Measurements from ENCODE around the gene PRKACG.

GRCh38 chr9:68997666-68998065 is 16.2 kb downstream of the PRKACG start:
- TF ChIP-seq POLR2AphosphoS5 (IDR thresholded peaks at IDR 0.05; ENCODE audit: low read depth, low read length) = no peak
- TF ChIP-seq, protein P1, sequence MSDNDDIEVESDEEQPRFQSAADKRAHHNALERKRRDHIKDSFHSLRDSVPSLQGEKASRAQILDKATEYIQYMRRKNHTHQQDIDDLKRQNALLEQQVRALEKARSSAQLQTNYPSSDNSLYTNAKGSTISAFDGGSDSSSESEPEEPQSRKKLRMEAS (IDR thresholded peaks at IDR 0.05) = no peak
- TF ChIP-seq, protein P2, sequence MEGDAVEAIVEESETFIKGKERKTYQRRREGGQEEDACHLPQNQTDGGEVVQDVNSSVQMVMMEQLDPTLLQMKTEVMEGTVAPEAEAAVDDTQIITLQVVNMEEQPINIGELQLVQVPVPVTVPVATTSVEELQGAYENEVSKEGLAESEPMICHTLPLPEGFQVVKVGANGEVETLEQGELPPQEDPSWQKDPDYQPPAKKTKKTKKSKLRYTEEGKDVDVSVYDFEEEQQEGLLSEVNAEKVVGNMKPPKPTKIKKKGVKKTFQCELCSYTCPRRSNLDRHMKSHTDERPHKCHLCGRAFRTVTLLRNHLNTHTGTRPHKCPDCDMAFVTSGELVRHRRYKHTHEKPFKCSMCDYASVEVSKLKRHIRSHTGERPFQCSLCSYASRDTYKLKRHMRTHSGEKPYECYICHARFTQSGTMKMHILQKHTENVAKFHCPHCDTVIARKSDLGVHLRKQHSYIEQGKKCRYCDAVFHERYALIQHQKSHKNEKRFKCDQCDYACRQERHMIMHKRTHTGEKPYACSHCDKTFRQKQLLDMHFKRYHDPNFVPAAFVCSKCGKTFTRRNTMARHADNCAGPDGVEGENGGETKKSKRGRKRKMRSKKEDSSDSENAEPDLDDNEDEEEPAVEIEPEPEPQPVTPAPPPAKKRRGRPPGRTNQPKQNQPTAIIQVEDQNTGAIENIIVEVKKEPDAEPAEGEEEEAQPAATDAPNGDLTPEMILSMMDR (IDR thresholded peaks at IDR 0.05; ENCODE audit: control extremely low read depth in 1 of 3, insufficient read depth in 1 of 3, low read depth in 1 of 3, low read length in 3 of 3) = no peak

All from H1 (cell line).